GM10266 (cell line): ENCODE data around the gene GALE.
A peak's percentile ranks its signal among the peaks of the same experiment; 100 is the strongest.

Experiments used
- DNase-seq: peaks from one replicate; pipeline ENCODE4 v3.0.0; 2012; ENCODE audit errors: extremely low spot score
- TF ChIP-seq, protein P1 (sequence below): IDR thresholded peaks from 2 replicates; pipeline ENCODE4 v1.5.1; 2012; ENCODE audit warnings: mild to moderate bottlenecking, low read depth; ENCODE audit not compliant: control insufficient read depth, insufficient read depth; ENCODE audit errors: missing control alignments

GALE gene

GRCh38 chr1:23793861-23794731 is 6.5 kb downstream of the GALE start:
- TF ChIP-seq, protein P1, sequence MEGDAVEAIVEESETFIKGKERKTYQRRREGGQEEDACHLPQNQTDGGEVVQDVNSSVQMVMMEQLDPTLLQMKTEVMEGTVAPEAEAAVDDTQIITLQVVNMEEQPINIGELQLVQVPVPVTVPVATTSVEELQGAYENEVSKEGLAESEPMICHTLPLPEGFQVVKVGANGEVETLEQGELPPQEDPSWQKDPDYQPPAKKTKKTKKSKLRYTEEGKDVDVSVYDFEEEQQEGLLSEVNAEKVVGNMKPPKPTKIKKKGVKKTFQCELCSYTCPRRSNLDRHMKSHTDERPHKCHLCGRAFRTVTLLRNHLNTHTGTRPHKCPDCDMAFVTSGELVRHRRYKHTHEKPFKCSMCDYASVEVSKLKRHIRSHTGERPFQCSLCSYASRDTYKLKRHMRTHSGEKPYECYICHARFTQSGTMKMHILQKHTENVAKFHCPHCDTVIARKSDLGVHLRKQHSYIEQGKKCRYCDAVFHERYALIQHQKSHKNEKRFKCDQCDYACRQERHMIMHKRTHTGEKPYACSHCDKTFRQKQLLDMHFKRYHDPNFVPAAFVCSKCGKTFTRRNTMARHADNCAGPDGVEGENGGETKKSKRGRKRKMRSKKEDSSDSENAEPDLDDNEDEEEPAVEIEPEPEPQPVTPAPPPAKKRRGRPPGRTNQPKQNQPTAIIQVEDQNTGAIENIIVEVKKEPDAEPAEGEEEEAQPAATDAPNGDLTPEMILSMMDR: no peak
- DNase-seq: no peak

GRCh38 chr1:23793018-23793781 is 7.4 kb downstream of the GALE start:
- DNase-seq: no peak
- TF ChIP-seq, protein P1: no peak

DNA sequence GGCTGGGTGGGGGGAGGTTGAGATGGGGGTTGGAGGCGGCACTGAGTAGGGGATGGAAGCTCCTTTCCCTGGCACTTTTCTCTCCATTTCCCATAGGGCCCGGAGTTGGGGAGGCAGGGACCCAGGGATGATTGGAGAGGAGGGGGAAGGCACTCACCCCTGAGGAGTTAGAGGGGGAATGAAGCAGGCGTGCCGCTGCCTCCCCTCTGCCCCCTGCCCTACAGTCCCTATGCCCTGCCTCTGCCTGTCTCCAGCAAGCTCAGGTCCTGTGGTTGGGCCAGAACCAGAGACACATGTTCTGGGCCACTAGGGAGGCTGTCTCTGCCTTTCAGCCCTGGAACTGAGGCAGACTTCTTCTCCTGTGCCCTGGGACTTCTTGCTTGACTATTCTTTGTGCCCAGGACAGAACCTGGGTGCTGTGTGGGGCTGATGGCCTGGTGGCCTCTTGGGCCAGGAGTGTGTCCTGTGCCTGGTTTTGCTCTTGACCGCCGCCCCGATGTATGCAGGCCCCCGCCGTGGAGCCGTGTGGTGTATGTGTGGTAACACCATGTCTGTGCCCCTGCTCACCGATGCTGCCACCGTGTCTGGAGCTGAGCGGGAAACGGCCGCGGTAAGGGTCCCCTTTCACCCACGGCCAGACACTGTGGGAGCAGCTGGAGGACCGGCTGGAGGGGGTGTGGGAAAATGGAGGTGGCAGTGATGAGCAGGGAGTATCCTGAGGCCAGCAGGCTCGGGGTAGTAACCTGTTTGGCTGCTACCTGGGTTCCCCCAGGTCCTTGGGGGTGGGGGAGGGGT is 8.2 kb downstream of the GALE start:
- no peak for DNase-seq
- TF ChIP-seq, protein P1: no peak

GRCh38 chr1:23791516-23792047 is 9.0 kb downstream of the GALE start:
- peak; percentile 53 for DNase-seq
- TF ChIP-seq, protein P1: no peak

GRCh38 chr1:23790696-23791515 is 9.6 kb downstream of the GALE start, which contains the start of gene LYPLA2:
Gene LYPLA2 (plus strand): TSS chr1:23791145. CDS start chr1:23792683, 1,538 bp downstream.
- DNase-seq: peak; percentile 90
- TF ChIP-seq, protein P1: no peak

- TF ChIP-seq, protein P1: no peak
- no peak for DNase-seq
These were observed 11.9 kb downstream of the GALE start for GRCh38 chr1:23788695-23789094.
